ENCODE measurements around the gene SAP30BP. TPM values are rescaled to one million over a fixed set of nuclear protein-coding genes. Genes with fewer than 3 reads are reported as not detected.

The SAP30BP gene
- total RNA-seq, 1 donor, result 45.8 TPM

DNA sequence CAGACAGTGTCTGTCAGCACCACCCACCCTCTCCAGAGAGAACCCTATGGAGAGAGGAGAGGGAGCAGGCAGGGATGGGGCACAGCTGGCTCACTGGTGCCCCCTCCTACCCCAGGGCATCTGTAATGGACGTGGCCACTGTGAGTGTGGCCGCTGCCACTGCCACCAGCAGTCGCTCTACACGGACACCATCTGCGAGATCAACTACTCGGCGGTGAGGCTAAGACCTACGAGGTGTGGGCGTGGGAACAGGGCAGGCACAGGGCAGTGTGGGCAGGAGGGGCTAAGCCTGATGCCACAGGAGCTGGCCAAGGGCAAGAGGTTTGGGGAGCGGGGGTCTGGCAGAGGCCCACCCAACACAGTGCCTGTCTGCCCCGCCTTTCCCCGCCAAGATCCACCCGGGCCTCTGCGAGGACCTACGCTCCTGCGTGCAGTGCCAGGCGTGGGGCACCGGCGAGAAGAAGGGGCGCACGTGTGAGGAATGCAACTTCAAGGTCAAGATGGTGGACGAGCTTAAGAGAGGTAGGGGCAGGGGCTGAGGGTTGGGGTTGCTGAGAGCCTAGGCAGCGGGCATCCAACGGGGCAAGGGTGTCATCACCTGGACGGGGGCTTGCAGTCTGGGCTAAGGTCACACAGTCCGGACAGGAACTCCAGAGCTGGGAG is 69.2 kb downstream of the SAP30BP start:
- DNase-seq (ENCODE audit: low read depth), result no peak
- TF ChIP-seq, protein P1, sequence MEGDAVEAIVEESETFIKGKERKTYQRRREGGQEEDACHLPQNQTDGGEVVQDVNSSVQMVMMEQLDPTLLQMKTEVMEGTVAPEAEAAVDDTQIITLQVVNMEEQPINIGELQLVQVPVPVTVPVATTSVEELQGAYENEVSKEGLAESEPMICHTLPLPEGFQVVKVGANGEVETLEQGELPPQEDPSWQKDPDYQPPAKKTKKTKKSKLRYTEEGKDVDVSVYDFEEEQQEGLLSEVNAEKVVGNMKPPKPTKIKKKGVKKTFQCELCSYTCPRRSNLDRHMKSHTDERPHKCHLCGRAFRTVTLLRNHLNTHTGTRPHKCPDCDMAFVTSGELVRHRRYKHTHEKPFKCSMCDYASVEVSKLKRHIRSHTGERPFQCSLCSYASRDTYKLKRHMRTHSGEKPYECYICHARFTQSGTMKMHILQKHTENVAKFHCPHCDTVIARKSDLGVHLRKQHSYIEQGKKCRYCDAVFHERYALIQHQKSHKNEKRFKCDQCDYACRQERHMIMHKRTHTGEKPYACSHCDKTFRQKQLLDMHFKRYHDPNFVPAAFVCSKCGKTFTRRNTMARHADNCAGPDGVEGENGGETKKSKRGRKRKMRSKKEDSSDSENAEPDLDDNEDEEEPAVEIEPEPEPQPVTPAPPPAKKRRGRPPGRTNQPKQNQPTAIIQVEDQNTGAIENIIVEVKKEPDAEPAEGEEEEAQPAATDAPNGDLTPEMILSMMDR (IDR thresholded peaks at IDR 0.05; ENCODE audit: insufficient read depth, low read length), result no peak
- H3K4me3 ChIP-seq (ENCODE audit: low read depth, low read length), result no peak overlapping the region

DNA sequence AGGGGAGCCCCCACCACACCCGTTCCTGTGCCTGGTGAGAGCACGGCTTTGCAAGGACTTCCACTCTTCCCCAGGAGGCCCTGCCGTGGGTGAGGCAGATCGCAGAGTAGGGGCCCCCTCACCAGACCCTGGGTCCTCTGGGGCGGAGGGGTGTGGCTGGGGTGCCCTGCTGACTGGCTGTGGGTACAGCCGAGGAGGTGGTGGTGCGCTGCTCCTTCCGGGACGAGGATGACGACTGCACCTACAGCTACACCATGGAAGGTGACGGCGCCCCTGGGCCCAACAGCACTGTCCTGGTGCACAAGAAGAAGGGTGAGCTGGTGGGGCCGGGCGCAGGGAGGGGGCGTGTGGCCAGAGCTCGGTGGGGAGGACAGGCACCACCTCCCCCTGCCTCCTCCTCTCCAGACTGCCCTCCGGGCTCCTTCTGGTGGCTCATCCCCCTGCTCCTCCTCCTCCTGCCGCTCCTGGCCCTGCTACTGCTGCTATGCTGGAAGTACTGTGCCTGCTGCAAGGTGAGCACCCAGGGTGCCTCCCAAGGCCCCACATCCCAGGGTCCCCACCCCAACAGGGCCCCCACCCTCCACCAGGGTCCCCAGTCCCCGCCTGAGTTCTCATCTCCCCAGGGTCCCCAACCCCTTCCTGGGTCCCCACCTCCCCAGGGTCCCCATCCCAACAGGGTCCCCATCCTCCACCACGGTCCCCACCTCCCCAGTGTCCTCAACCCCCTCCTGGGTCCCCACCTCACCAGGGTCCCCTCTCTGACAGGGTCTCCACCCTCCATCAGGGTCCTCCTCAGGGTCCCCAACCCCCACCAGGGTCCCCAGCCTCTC is 70.2 kb downstream of the SAP30BP start:
- TF ChIP-seq, protein P1 (IDR thresholded peaks at IDR 0.05; ENCODE audit: insufficient read depth, low read length), result no peak
- no peak overlapping the region for H3K4me3 ChIP-seq (ENCODE audit: low read depth, low read length)
- DNase-seq (ENCODE audit: low read depth), result no peak

DNA sequence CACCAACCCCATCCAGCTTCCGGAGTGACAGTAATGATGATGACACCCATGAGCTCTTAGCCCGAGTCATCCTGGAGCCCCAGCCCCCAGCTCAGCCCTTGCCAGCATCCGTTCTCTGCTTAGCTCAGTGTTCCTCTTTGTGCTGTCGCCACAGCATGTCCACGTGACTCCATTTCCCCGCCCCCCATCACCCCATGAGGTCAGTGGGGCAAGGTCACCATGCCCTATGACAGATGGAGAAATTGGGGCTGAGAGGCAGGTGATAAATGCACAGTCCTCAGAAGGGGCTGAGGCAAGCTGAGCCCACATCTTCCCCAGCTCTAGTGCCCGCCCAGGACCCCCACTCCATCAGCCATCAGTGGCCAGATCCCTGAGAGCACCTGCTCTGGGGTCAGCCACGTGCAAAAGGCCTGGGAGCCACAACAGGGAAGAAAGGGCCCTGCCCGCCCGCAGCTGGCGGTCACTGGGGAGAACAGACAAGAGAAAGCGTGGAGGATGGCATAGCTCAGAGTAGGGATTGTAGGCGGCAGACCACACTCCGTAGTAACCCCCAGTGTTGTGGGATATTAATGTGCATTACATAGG is 71.2 kb downstream of the SAP30BP start:
- DNase-seq (ENCODE audit: low read depth), result no peak
- TF ChIP-seq, protein P1 (IDR thresholded peaks at IDR 0.05; ENCODE audit: insufficient read depth, low read length), result no peak
- no peak overlapping the region for H3K4me3 ChIP-seq (ENCODE audit: low read depth, low read length)

DNA sequence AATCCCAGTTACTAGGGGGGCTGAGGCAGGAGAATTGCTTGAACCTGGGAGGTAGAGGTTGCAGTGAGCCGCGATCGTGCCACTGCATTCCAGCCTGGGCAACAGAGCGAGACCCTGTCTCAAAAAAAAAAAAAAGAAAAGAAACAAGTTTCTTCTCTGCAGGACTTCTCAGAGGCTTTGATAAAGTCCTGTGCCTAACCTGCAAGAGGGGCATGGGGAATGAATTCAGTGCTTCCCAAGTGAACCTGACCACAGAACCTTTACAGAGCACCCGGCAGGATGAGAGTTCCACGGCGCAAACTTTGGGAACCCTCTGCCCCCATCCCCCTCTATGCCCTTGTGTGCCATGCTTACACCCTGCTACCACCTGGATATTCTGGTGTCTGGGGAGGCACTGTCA is 72.0 kb downstream of the SAP30BP start:
- H3K4me3 ChIP-seq (ENCODE audit: low read depth, low read length), result no peak overlapping the region
- TF ChIP-seq, protein P1 (IDR thresholded peaks at IDR 0.05; ENCODE audit: insufficient read depth, low read length), result no peak
- no peak for DNase-seq (ENCODE audit: low read depth)

DNA sequence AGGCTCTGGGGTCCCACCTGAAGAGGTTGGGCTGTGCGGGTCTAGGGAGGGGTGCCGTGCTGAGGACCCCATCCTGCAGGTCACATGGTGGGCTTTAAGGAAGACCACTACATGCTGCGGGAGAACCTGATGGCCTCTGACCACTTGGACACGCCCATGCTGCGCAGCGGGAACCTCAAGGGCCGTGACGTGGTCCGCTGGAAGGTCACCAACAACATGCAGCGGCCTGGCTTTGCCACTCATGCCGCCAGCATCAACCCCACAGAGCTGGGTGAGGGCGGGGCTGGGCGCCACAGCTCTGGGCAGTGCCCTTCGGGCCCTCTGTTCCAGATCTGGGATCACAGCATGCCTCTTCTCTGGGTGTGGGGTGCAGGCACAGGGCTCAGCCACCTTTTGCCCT is 72.7 kb downstream of the SAP30BP start:
- no peak for DNase-seq (ENCODE audit: low read depth)
- TF ChIP-seq, protein P1 (IDR thresholded peaks at IDR 0.05; ENCODE audit: insufficient read depth, low read length), result no peak
- H3K4me3 ChIP-seq (ENCODE audit: low read depth, low read length), result no peak overlapping the region

DNA sequence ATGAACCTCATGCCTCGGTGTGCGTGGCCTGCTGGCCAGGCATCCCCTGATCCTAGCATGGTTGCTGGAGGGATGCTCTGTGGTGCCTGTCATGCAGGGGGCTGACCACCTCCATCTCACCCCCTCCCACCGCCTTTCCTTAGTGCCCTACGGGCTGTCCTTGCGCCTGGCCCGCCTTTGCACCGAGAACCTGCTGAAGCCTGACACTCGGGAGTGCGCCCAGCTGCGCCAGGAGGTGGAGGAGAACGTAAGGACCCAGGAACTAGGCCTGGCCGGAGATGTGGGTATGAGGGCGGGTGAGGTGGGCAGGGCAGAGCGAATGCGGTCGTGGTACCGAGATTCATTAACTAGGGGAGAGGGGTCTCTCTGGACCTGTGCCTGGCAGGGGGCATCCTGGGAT is 73.1 kb downstream of the SAP30BP start:
- DNase-seq (ENCODE audit: low read depth), result no peak
- TF ChIP-seq, protein P1 (IDR thresholded peaks at IDR 0.05; ENCODE audit: insufficient read depth, low read length), result no peak
- no peak overlapping the region for H3K4me3 ChIP-seq (ENCODE audit: low read depth, low read length)

Data from fibroblast of the aortic adventitia (primary cell).